WTC11 (cell line): ENCODE results near the gene PFN2. TPM values are rescaled to one million over a fixed set of nuclear protein-coding genes. Genes with fewer than 3 reads are reported as not detected.

Source experiments
- ATAC-seq: fragments of 200-7000 bp; cut with Tn5 transposase; 2 replicates; pipeline ENCODE4 v1.10.0; 2021; ENCODE audit warnings: mild to moderate bottlenecking, moderate library complexity
- CTCF ChIA-PET: fragments of 300-600 bp; sonication (Branson Sonifier 250); formaldehyde crosslinking; loops from one replicate; lab custom pipeline; 2021; ENCODE audit warnings: antibody characterized with exemption; lab: Charles Lee
- POLR2A ChIA-PET: fragments of 350-600 bp; sonication (Branson Sonifier 250); formaldehyde crosslinking; loops from one replicate; lab custom pipeline; 2021; ENCODE audit warnings: antibody characterized with exemption; lab: Charles Lee
- DNase-seq: peaks from one replicate; pipeline ENCODE4 v3.0.0; 2021; ENCODE audit warnings: low spot score
- H3K27ac Mint-ChIP-seq: 2 replicates; pipeline ENCODE4 v1.8.0; 2021; ENCODE audit warnings: mixed read lengths
- H3K27me3 Mint-ChIP-seq: 2 replicates; pipeline ENCODE4 v1.8.0; 2021; ENCODE audit warnings: low read depth, mild to moderate bottlenecking, moderate library complexity, mixed read lengths
- H3K36me3 Mint-ChIP-seq: 2 replicates; pipeline ENCODE4 v1.8.0; 2021; ENCODE audit warnings: mixed read lengths
- H3K4me1 Mint-ChIP-seq: 2 replicates; pipeline ENCODE4 v1.8.0; 2022; ENCODE audit warnings: mixed read lengths
- H3K4me3 Mint-ChIP-seq: 2 replicates; pipeline ENCODE4 v1.8.0; 2021; ENCODE audit warnings: mild to moderate bottlenecking, moderate library complexity, mixed read lengths
- H3K9me3 Mint-ChIP-seq: 2 replicates; pipeline ENCODE4 v1.8.0; 2021; ENCODE audit warnings: mixed read lengths
- AR ChIP-seq: fragments of 250-450 bp; sonication (Bioruptor Pico); IDR thresholded peaks from 2 replicates; pipeline ENCODE4 v1.9.0; 2021; ENCODE audit warnings: mild to moderate bottlenecking
- ATF3 ChIP-seq: sonication (generic); formaldehyde crosslinking; conservative IDR thresholded peaks from 2 replicates; pipeline ENCODE4 v1.8.1; 2022; ENCODE audit warnings: mild to moderate bottlenecking, missing genetic modification reagents
- CBFB ChIP-seq: sonication (generic); formaldehyde crosslinking; IDR thresholded peaks from 2 replicates; pipeline ENCODE4 v1.8.1; 2022; ENCODE audit warnings: mild to moderate bottlenecking, low read depth, missing genetic modification reagents
- CTCF ChIP-seq: fragments of 200-600 bp; IDR thresholded peaks from 2 replicates; pipeline ENCODE4 v1.8.0; 2022; ENCODE audit warnings: antibody characterized with exemption
- FOXJ3 ChIP-seq: sonication (generic); formaldehyde crosslinking; IDR thresholded peaks from 2 replicates; pipeline ENCODE4 v1.9.0; 2021; ENCODE audit warnings: missing genetic modification reagents, mild to moderate bottlenecking, borderline replicate concordance
- FOXP1 ChIP-seq: sonication (generic); formaldehyde crosslinking; IDR thresholded peaks from 2 replicates; pipeline ENCODE4 v1.8.0; 2022; ENCODE audit warnings: missing genetic modification reagents, mild to moderate bottlenecking, moderate library complexity, borderline replicate concordance
- JUN ChIP-seq: sonication (generic); formaldehyde crosslinking; IDR thresholded peaks from 2 replicates; pipeline ENCODE4 v1.8.0; 2023; ENCODE audit warnings: mild to moderate bottlenecking, missing genetic modification reagents
- MLX ChIP-seq: sonication (generic); formaldehyde crosslinking; IDR thresholded peaks from 2 replicates; pipeline ENCODE4 v1.8.1; 2023; ENCODE audit warnings: mild to moderate bottlenecking, missing genetic modification reagents, moderate library complexity
- NR1H2 ChIP-seq: sonication (generic); formaldehyde crosslinking; IDR thresholded peaks from 2 replicates; pipeline ENCODE4 v1.9.0; 2021; ENCODE audit warnings: mild to moderate bottlenecking, moderate library complexity, missing genetic modification reagents
- OVOL2 ChIP-seq: fragments of 250-450 bp; sonication (Bioruptor Pico); IDR thresholded peaks from 2 replicates; pipeline ENCODE4 v1.9.0; 2021; ENCODE audit warnings: mild to moderate bottlenecking, borderline replicate concordance
- TP53 ChIP-seq: sonication (generic); formaldehyde crosslinking; IDR thresholded peaks from 2 replicates; pipeline ENCODE4 v1.8.1; 2023; ENCODE audit warnings: mild to moderate bottlenecking, missing genetic modification reagents
- ZBTB21 ChIP-seq: sonication (generic); formaldehyde crosslinking; IDR thresholded peaks from 2 replicates; pipeline ENCODE4 v1.8.1; 2023; ENCODE audit warnings: mild to moderate bottlenecking, missing genetic modification reagents, borderline replicate concordance
- ZNF423 ChIP-seq: fragments of 250-450 bp; sonication (Bioruptor Pico); IDR thresholded peaks from 2 replicates; pipeline ENCODE4 v2.1.2; 2022; ENCODE audit warnings: mild to moderate bottlenecking, moderate library complexity
- total RNA-seq: library from RNA; stranded (reverse); gene quantifications from 3 replicates; pipeline ENCODE4 v1.2.3, GENCODE V29; 2021
- TF ChIP-seq, protein P1 (sequence below): sonication (generic); formaldehyde crosslinking; IDR thresholded peaks from 2 replicates; pipeline ENCODE4 v1.8.0; 2023; ENCODE audit warnings: missing genetic modification reagents, mild to moderate bottlenecking, borderline replicate concordance
- TF ChIP-seq, protein P2 (sequence below): sonication (generic); formaldehyde crosslinking; IDR thresholded peaks from 2 replicates; pipeline ENCODE4 v1.8.1; 2022; ENCODE audit warnings: missing genetic modification reagents, borderline replicate concordance
- TF ChIP-seq, protein P3 (sequence below): sonication (generic); formaldehyde crosslinking; IDR thresholded peaks from 2 replicates; pipeline ENCODE4 v1.8.1; 2023; ENCODE audit warnings: mild to moderate bottlenecking, missing genetic modification reagents, borderline replicate concordance
- TF ChIP-seq, protein P4 (sequence below): sonication (generic); formaldehyde crosslinking; IDR thresholded peaks from 2 replicates; pipeline ENCODE4 v1.8.1; 2022; ENCODE audit warnings: mild to moderate bottlenecking, moderate library complexity, missing genetic modification reagents

The PFN2 gene
- total RNA-seq, 1 experiment from 2014 or later: 158 TPM

GRCh38 chr3:149990423-149990948 lies 19.8 kb upstream of the PFN2 start (continued):
- TF ChIP-seq ATF3 (CRISPR knock-in tag) (no peak), MLX (CRISPR knock-in tag) (no peak), ZBTB21 (CRISPR knock-in tag) (no peak), CTCF (no peak), JUN (CRISPR knock-in tag) (no peak), CBFB (no peak)
- TF ChIP-seq, protein P1, sequence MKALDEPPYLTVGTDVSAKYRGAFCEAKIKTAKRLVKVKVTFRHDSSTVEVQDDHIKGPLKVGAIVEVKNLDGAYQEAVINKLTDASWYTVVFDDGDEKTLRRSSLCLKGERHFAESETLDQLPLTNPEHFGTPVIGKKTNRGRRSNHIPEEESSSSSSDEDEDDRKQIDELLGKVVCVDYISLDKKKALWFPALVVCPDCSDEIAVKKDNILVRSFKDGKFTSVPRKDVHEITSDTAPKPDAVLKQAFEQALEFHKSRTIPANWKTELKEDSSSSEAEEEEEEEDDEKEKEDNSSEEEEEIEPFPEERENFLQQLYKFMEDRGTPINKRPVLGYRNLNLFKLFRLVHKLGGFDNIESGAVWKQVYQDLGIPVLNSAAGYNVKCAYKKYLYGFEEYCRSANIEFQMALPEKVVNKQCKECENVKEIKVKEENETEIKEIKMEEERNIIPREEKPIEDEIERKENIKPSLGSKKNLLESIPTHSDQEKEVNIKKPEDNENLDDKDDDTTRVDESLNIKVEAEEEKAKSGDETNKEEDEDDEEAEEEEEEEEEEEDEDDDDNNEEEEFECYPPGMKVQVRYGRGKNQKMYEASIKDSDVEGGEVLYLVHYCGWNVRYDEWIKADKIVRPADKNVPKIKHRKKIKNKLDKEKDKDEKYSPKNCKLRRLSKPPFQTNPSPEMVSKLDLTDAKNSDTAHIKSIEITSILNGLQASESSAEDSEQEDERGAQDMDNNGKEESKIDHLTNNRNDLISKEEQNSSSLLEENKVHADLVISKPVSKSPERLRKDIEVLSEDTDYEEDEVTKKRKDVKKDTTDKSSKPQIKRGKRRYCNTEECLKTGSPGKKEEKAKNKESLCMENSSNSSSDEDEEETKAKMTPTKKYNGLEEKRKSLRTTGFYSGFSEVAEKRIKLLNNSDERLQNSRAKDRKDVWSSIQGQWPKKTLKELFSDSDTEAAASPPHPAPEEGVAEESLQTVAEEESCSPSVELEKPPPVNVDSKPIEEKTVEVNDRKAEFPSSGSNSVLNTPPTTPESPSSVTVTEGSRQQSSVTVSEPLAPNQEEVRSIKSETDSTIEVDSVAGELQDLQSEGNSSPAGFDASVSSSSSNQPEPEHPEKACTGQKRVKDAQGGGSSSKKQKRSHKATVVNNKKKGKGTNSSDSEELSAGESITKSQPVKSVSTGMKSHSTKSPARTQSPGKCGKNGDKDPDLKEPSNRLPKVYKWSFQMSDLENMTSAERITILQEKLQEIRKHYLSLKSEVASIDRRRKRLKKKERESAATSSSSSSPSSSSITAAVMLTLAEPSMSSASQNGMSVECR (CRISPR knock-in tag): no peak

DNA sequence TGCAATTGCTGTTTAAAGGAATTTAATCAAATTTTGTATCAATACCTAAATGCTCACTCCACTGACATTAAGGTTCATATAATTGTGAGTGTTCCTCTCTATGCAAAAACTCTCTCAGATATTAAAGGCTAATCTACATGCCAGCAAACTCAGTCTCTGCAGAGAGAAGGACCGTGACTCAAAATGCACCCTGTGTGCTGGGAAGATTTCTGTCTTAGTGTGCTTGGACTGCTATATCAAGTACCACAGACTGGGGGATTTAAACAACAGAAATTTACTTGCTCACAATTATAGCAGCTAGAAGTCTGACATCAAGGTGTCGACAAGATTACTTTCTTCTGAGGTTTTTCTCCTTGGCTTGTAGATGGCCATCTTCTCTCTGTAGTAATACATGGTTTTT lies 18.6 kb upstream of the PFN2 start:
- Mint-ChIP-seq H3K36me3 (peaks cover 6% of the 10 kb centered on the region), H3K27me3 (no peaks in the 10 kb centered on the region), H3K4me3 (no peak overlapping the region), H3K4me1 (peaks cover 32% of the 10 kb centered on the region), H3K9me3 (peaks cover 9% of the 10 kb centered on the region)
- ChIA-PET CTCF (interaction anchor here (0.6 to 1.5 kb wide), 2 partner anchors 52 to 195 kb away, joined by 3 to 6 read pairs; no protein-coding TSS in a partner anchor), POLR2A (interaction anchor here (0.7 kb wide), 1 partner anchor 45 kb away, joined by 3 read pairs; no protein-coding TSS in a partner anchor)
- no peak for DNase-seq
- TF ChIP-seq OVOL2 (CRISPR knock-in tag) (no peak), TP53 (CRISPR knock-in tag) (no peak), NR1H2 (CRISPR knock-in tag) (no peak), FOXJ3 (no peak), AR (CRISPR knock-in tag) (no peak), ZNF423 (CRISPR knock-in tag) (no peak), FOXP1 (CRISPR knock-in tag) (no peak)
- TF ChIP-seq, protein P2, sequence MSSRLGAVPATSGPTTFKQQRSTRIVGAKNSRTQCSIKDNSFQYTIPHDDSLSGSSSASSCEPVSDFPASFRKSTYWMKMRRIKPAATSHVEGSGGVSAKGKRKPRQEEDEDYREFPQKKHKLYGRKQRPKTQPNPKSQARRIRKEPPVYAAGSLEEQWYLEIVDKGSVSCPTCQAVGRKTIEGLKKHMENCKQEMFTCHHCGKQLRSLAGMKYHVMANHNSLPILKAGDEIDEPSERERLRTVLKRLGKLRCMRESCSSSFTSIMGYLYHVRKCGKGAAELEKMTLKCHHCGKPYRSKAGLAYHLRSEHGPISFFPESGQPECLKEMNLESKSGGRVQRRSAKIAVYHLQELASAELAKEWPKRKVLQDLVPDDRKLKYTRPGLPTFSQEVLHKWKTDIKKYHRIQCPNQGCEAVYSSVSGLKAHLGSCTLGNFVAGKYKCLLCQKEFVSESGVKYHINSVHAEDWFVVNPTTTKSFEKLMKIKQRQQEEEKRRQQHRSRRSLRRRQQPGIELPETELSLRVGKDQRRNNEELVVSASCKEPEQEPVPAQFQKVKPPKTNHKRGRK: no peak
- TF ChIP-seq, protein P3, sequence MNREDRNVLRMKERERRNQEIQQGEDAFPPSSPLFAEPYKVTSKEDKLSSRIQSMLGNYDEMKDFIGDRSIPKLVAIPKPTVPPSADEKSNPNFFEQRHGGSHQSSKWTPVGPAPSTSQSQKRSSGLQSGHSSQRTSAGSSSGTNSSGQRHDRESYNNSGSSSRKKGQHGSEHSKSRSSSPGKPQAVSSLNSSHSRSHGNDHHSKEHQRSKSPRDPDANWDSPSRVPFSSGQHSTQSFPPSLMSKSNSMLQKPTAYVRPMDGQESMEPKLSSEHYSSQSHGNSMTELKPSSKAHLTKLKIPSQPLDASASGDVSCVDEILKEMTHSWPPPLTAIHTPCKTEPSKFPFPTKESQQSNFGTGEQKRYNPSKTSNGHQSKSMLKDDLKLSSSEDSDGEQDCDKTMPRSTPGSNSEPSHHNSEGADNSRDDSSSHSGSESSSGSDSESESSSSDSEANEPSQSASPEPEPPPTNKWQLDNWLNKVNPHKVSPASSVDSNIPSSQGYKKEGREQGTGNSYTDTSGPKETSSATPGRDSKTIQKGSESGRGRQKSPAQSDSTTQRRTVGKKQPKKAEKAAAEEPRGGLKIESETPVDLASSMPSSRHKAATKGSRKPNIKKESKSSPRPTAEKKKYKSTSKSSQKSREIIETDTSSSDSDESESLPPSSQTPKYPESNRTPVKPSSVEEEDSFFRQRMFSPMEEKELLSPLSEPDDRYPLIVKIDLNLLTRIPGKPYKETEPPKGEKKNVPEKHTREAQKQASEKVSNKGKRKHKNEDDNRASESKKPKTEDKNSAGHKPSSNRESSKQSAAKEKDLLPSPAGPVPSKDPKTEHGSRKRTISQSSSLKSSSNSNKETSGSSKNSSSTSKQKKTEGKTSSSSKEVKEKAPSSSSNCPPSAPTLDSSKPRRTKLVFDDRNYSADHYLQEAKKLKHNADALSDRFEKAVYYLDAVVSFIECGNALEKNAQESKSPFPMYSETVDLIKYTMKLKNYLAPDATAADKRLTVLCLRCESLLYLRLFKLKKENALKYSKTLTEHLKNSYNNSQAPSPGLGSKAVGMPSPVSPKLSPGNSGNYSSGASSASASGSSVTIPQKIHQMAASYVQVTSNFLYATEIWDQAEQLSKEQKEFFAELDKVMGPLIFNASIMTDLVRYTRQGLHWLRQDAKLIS (CRISPR knock-in tag): no peak
- TF ChIP-seq, protein P4, sequence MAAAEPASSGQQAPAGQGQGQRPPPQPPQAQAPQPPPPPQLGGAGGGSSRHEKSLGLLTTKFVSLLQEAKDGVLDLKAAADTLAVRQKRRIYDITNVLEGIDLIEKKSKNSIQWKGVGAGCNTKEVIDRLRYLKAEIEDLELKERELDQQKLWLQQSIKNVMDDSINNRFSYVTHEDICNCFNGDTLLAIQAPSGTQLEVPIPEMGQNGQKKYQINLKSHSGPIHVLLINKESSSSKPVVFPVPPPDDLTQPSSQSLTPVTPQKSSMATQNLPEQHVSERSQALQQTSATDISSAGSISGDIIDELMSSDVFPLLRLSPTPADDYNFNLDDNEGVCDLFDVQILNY: no peak
- TF ChIP-seq, all 79 proteins: peak for 0
- ATAC-seq: no peak
- H3K27ac Mint-ChIP-seq: no peak overlapping the region
